ENCODE results near the gene UBR4. TPM values are rescaled to one million over a fixed set of nuclear protein-coding genes. Genes with fewer than 3 reads are reported as not detected.

The UBR4 gene
- total RNA-seq, 1 donor: 149 TPM

DNA sequence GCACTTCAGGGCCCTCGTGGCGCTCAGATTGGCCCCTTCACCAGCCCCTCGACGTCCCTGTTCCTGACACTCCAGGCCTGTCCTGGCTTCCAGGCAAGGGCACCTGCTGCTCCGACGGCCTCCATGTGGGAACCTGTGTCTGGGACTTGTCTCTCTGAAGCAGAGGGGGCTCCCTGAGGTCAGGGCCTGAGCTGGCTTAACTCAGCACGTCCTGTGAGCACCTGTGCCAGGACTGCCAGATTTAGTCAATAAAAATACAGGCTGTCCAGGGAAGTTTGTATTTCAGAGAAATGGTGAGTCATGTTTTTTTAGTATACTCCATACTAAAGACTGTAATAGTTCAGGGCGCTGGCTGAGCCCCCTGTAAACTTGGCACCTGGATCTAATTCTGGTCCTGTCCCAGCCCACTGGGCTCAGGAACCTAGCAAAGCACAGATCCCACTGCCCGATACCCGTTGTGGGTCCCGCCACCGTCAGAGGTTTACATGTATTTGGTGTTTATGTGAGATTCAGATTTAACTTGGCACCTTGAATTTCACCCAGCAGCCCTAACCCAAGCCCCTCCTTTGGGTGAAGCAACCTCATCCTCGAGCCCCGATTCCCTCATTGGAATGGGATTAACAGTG, 143.7 kb downstream of the UBR4 start:
- Histone ChIP-seq H3K79me2 (ENCODE audit: insufficient read depth, low read length) (no peaks in the 10 kb centered on the region), H4K20me1 (ENCODE audit: insufficient read depth, low read length) (no peaks in the 10 kb centered on the region), H3K27ac (ENCODE audit: low read depth, low read length) (no peak overlapping the region), H3K36me3 (ENCODE audit: insufficient read depth, low read length) (no peaks in the 10 kb centered on the region), H3K9me3 (ENCODE audit: low read depth, low read length) (no peaks in the 10 kb centered on the region), H3K4me1 (ENCODE audit: insufficient read depth, low read length) (peaks cover 16% of the 10 kb centered on the region), H3K27me3 (ENCODE audit: insufficient read depth, low read length) (no peaks in the 10 kb centered on the region), H3K4me2 (ENCODE audit: insufficient read depth, low read length) (no peak overlapping the region), H3K4me3 (ENCODE audit: insufficient read depth, low read length) (no peak overlapping the region), H2AFZ (ENCODE audit: low read length) (no peak overlapping the region)
- DNase-seq (ENCODE audit: insufficient read length, low spot score, missing footprints): peak; percentile 93
- TF ChIP-seq, protein P1, sequence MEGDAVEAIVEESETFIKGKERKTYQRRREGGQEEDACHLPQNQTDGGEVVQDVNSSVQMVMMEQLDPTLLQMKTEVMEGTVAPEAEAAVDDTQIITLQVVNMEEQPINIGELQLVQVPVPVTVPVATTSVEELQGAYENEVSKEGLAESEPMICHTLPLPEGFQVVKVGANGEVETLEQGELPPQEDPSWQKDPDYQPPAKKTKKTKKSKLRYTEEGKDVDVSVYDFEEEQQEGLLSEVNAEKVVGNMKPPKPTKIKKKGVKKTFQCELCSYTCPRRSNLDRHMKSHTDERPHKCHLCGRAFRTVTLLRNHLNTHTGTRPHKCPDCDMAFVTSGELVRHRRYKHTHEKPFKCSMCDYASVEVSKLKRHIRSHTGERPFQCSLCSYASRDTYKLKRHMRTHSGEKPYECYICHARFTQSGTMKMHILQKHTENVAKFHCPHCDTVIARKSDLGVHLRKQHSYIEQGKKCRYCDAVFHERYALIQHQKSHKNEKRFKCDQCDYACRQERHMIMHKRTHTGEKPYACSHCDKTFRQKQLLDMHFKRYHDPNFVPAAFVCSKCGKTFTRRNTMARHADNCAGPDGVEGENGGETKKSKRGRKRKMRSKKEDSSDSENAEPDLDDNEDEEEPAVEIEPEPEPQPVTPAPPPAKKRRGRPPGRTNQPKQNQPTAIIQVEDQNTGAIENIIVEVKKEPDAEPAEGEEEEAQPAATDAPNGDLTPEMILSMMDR (IDR thresholded peaks at IDR 0.05; ENCODE audit: extremely low read depth, low read depth, low read length): no peak

DNA sequence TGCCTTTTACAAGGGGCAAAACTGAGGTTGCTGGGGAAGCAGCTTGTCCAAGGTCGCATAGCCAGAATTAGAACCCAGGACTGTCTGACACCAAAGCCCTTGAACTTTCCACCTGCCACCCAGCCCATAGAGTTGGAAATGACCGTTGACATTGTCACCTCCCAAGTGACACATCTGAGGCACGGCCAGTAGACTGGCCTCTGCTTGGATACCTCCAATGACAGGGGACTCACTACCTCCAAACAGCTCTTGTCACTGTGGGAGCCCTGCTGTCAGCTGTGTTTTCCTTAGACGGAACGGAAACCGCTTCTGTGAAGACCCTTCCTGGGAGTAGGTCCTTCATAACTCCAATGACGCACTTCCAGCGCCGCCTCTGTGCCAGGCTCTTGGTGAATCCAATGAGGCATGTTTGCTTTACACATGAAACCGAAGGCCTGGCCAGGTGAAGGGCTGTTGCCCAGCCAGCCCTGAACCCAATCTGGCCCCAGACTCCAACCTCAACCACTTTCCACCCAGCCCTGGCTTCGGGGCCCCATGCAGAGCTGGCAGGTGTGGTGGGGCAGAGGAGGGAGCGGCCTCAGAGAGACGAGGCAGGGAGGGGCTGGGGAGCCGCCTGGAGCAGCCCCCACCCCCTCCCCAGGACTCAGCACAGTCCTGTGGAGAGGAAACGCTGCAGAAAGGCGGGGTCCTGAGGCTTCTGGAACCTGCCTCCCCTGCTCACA, 144.4 kb downstream of the UBR4 start:
- TF ChIP-seq, protein P1 (IDR thresholded peaks at IDR 0.05; ENCODE audit: extremely low read depth, low read depth, low read length): no peak
- Histone ChIP-seq H3K27me3 (ENCODE audit: insufficient read depth, low read length) (no peaks in the 10 kb centered on the region), H3K79me2 (ENCODE audit: insufficient read depth, low read length) (no peaks in the 10 kb centered on the region), H3K9me3 (ENCODE audit: low read depth, low read length) (no peaks in the 10 kb centered on the region), H3K4me3 (ENCODE audit: insufficient read depth, low read length) (no peak overlapping the region), H2AFZ (ENCODE audit: low read length) (no peak overlapping the region), H3K36me3 (ENCODE audit: insufficient read depth, low read length) (no peaks in the 10 kb centered on the region), H3K4me1 (ENCODE audit: insufficient read depth, low read length) (peaks cover 16% of the 10 kb centered on the region), H3K4me2 (ENCODE audit: insufficient read depth, low read length) (no peak overlapping the region), H3K27ac (ENCODE audit: low read depth, low read length) (no peak overlapping the region), H4K20me1 (ENCODE audit: insufficient read depth, low read length) (no peaks in the 10 kb centered on the region)
- peak; percentile 82 for DNase-seq (ENCODE audit: insufficient read length, low spot score, missing footprints)

DNA sequence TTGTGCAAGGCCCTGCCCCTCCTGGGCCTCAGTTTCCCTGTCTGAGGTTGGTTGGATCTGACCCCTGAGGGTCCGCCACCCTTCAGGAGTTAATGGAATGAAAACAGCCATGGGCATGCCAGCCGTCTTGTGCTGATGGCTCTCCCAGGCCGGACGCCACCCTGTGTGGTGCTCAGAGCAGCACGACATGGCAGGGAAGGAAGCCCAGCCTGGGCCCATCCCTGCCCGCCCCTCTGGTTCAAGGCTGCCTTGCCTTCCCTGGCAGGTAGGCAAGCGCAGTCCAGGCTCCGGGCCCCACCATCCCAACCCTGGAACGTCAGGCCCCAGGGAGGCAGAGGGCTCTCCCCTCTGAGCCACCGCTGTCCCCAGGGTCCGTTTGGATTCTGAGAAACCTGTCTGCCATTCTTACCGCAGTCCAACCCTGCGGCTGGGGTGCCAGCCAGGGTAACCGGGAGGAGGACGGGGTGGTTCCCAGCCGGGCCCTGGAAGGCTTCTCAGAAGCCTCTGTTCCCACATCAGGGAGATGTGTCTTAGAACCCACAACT, 145.1 kb downstream of the UBR4 start:
- H3K79me2 ChIP-seq (ENCODE audit: insufficient read depth, low read length): no peaks in the 10 kb centered on the region
- no peaks in the 10 kb centered on the region for H3K36me3 ChIP-seq (ENCODE audit: insufficient read depth, low read length)
- H4K20me1 ChIP-seq (ENCODE audit: insufficient read depth, low read length): no peaks in the 10 kb centered on the region
- TF ChIP-seq, protein P1 (IDR thresholded peaks at IDR 0.05; ENCODE audit: extremely low read depth, low read depth, low read length): no peak
- H3K4me2 ChIP-seq (ENCODE audit: insufficient read depth, low read length): no peak overlapping the region
- no peak for DNase-seq (ENCODE audit: insufficient read length, low spot score, missing footprints)
- H3K27me3 ChIP-seq (ENCODE audit: insufficient read depth, low read length): no peaks in the 10 kb centered on the region
- H3K4me1 ChIP-seq (ENCODE audit: insufficient read depth, low read length): peaks cover 16% of the 10 kb centered on the region
- H3K4me3 ChIP-seq (ENCODE audit: insufficient read depth, low read length): no peak overlapping the region
- H3K27ac ChIP-seq (ENCODE audit: low read depth, low read length): no peak overlapping the region
- H2AFZ ChIP-seq (ENCODE audit: low read length): no peak overlapping the region
- H3K9me3 ChIP-seq (ENCODE audit: low read depth, low read length): no peaks in the 10 kb centered on the region

DNA sequence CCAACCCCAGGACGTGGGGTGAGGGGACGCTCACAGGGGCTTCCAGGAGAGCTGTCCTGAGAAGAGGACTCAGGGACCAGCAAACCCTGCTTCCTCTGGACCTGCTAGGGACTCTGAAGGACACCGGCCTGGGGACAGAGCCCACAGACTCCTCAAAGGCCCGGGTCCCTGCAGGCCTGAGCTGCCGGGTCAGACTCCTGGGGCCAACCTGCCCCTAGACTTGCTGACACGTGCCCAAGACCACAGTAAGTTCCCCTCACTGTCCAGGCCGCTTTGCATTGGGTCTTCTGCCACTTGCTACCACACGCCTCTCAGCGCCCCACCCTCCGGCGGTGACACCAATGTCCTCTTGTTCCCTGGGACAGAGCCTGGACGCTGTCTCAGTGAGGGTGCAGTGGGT, 146.9 kb downstream of the UBR4 start:
- Histone ChIP-seq H3K4me1 (ENCODE audit: insufficient read depth, low read length) (peaks cover 16% of the 10 kb centered on the region), H3K9me3 (ENCODE audit: low read depth, low read length) (no peaks in the 10 kb centered on the region), H3K4me3 (ENCODE audit: insufficient read depth, low read length) (no peak overlapping the region), H3K79me2 (ENCODE audit: insufficient read depth, low read length) (no peaks in the 10 kb centered on the region), H2AFZ (ENCODE audit: low read length) (no peak overlapping the region), H4K20me1 (ENCODE audit: insufficient read depth, low read length) (no peaks in the 10 kb centered on the region), H3K27me3 (ENCODE audit: insufficient read depth, low read length) (peaks cover 8% of the 10 kb centered on the region), H3K27ac (ENCODE audit: low read depth, low read length) (no peak overlapping the region), H3K4me2 (ENCODE audit: insufficient read depth, low read length) (no peak overlapping the region), H3K36me3 (ENCODE audit: insufficient read depth, low read length) (no peaks in the 10 kb centered on the region)
- DNase-seq (ENCODE audit: insufficient read length, low spot score, missing footprints): peak; percentile 74
- TF ChIP-seq, protein P1 (IDR thresholded peaks at IDR 0.05; ENCODE audit: extremely low read depth, low read depth, low read length): no peak

Measured in osteoblast (primary cell).